Smooth muscle cell (in vitro differentiated cells): Measurements from ENCODE around the gene CATSPERE. TPM values are rescaled to one million over a fixed set of nuclear protein-coding genes. Genes with fewer than 3 reads are reported as not detected.
"Not testable (repeated sequence)": the region's sequence is repeated elsewhere in the genome, so short reads cannot be mapped to it uniquely, and the experiment has no call there.

ENCODE experiments used
- DNase-seq: peaks from one replicate; lab custom pipeline; 2025; ENCODE audit not compliant: unreplicated experiment; lab: John Stamatoyannopoulos, UW
- H2AFZ ChIP-seq: fragments of 200-600 bp; sonication (generic); 2 replicates; pipeline ENCODE4 v1.6.0; 2016; ENCODE audit warnings: antibody characterized with exemption, low read depth, mild to moderate bottlenecking
- H3F3A ChIP-seq: fragments of 200-600 bp; sonication (generic); 2 replicates; pipeline ENCODE4 v1.6.0; 2017; ENCODE audit warnings: antibody characterized with exemption, low read depth
- H3K27ac ChIP-seq: fragments of 200-600 bp; sonication (generic); 2 replicates; pipeline ENCODE4 v1.5.1; 2016; ENCODE audit warnings: low read depth, mild to moderate bottlenecking
- H3K27me3 ChIP-seq: fragments of 200-600 bp; sonication (generic); 2 replicates; pipeline ENCODE4 v1.6.1; 2016; ENCODE audit warnings: low read depth, mild to moderate bottlenecking
- H3K36me3 ChIP-seq: fragments of 200-600 bp; sonication (generic); 2 replicates; pipeline ENCODE4 v1.5.1; 2016; ENCODE audit warnings: low read depth
- H3K4me1 ChIP-seq: fragments of 200-600 bp; sonication (generic); 2 replicates; pipeline ENCODE4 v1.5.1; 2016; ENCODE audit warnings: low read depth
- H3K4me2 ChIP-seq: fragments of 200-600 bp; sonication (generic); 2 replicates; pipeline ENCODE4 v1.6.0; 2016; ENCODE audit warnings: mild to moderate bottlenecking
- H3K4me3 ChIP-seq: fragments of 200-600 bp; sonication (generic); 2 replicates; pipeline ENCODE4 v1.5.1; 2016; ENCODE audit warnings: mild to moderate bottlenecking
- H3K79me2 ChIP-seq: fragments of 200-600 bp; sonication (generic); 2 replicates; pipeline ENCODE4 v1.6.0; 2016; ENCODE audit warnings: low read depth, mild to moderate bottlenecking
- H3K9ac ChIP-seq: fragments of 200-600 bp; sonication (generic); 2 replicates; pipeline ENCODE4 v1.6.0; 2016; ENCODE audit warnings: low read depth
- H3K9me3 ChIP-seq: fragments of 200-600 bp; sonication (generic); replicated peaks from 2 replicates; pipeline ENCODE4 v1.5.1; 2016; ENCODE audit warnings: low read depth
- H4K20me1 ChIP-seq: fragments of 200-600 bp; sonication (generic); 2 replicates; pipeline ENCODE4 v1.6.0; 2016; ENCODE audit warnings: low read depth
- WGBS: methylation state at CpG from one replicate; pipeline ENCODE4 v1.1.7; 2016; ENCODE audit warnings: low lambda C conversion rate; 5-methylcytosine and 5-hydroxymethylcytosine counted together
- polyA plus RNA-seq: library from polyadenylated mRNA; unstranded; fragments of >200 nt; fragmentation: Nextera tagmentation; extraction: Ambion mirVana; gene quantifications from 2 replicates; pipeline ENCODE4 v1.2.1, GENCODE V29; 2016
- total RNA-seq: library from RNA; depleted of rRNA; stranded (reverse); fragments of >200 nt; gene quantifications from 2 replicates; pipeline ENCODE4 v1.2.3, GENCODE V29; 2014
- TF ChIP-seq, protein P1 (sequence below): fragments of 200-600 bp; sonication (generic); IDR thresholded peaks from 2 replicates; pipeline ENCODE4 v1.5.1; 2017; ENCODE audit warnings: borderline replicate concordance, mild to moderate bottlenecking, antibody characterized with exemption; ENCODE audit not compliant: insufficient read depth, poor library complexity, severe bottlenecking

The CATSPERE gene
- total and polyA plus RNA-seq, 2 experiments from 2014 or later = 0.11 to 0.63 TPM

DNA sequence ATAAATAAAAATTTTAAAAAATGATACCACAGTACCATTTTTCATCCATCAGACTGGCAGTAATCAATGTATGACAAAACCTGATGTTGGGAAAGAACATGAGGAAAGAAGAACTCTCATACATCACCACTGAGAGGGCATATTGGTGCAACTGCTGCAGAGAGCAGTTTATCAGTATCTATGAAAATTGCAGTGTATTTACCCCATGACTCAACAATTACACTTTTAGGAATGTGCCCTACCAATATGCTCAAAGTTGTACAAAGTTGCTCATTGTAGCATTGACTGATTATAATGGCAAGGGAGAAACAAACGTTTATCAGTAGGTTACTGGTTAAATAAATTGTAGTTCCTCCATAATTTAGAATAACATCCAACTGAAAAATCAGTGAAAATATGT is 36.7 kb downstream of the CATSPERE start:
- no peaks in the 10 kb centered on the region for H3K27me3 ChIP-seq
- no peak overlapping the region for H3K4me2 ChIP-seq
- no peaks in the 10 kb centered on the region for H3K4me1 ChIP-seq
- H3K79me2 ChIP-seq = no peaks in the 10 kb centered on the region
- WGBS = 92% methylated on average over 1 of the region's 1 CpG
- H3K9ac ChIP-seq = no peak overlapping the region
- TF ChIP-seq, protein P1, sequence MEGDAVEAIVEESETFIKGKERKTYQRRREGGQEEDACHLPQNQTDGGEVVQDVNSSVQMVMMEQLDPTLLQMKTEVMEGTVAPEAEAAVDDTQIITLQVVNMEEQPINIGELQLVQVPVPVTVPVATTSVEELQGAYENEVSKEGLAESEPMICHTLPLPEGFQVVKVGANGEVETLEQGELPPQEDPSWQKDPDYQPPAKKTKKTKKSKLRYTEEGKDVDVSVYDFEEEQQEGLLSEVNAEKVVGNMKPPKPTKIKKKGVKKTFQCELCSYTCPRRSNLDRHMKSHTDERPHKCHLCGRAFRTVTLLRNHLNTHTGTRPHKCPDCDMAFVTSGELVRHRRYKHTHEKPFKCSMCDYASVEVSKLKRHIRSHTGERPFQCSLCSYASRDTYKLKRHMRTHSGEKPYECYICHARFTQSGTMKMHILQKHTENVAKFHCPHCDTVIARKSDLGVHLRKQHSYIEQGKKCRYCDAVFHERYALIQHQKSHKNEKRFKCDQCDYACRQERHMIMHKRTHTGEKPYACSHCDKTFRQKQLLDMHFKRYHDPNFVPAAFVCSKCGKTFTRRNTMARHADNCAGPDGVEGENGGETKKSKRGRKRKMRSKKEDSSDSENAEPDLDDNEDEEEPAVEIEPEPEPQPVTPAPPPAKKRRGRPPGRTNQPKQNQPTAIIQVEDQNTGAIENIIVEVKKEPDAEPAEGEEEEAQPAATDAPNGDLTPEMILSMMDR = no peak
- no peaks in the 10 kb centered on the region for H4K20me1 ChIP-seq
- no peaks in the 10 kb centered on the region for H3K36me3 ChIP-seq
- no peak overlapping the region for H2AFZ ChIP-seq
- H3K27ac ChIP-seq = no peak overlapping the region
- H3K4me3 ChIP-seq = no peak overlapping the region
- no peak for DNase-seq
- peaks cover 4% of the 10 kb centered on the region for H3K9me3 ChIP-seq
- H3F3A ChIP-seq = no peaks in the 10 kb centered on the region

DNA sequence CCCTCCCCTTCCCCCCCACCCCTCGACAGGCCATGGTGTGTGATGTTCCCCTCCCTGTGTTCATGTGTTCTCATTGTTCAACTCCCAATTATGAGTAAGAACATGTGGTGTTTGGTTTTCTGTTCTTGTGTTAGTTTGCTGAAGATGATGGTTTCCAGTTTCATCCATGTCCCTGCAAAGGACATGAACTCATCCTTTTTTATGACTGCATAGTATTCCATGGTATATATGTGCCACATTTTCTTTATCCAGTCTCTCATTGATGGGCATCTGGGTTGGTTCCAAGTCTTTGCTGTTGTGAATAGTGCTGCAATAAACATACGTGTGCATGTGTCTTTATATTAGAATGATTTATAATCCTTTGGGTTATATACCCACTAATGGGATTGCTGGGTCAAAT is 38.4 kb downstream of the CATSPERE start:
- H3K9me3 ChIP-seq, DNase-seq, H3K79me2 ChIP-seq, H3K36me3 ChIP-seq, H3K9ac ChIP-seq, H3K27me3 ChIP-seq, H2AFZ ChIP-seq, H3K4me1 ChIP-seq, H3K27ac ChIP-seq, H3K4me2 ChIP-seq, H4K20me1 ChIP-seq, H3F3A ChIP-seq, H3K4me3 ChIP-seq: not testable (repeated sequence)
- WGBS = 91% methylated on average over 2 of the region's 2 CpGs

DNA sequence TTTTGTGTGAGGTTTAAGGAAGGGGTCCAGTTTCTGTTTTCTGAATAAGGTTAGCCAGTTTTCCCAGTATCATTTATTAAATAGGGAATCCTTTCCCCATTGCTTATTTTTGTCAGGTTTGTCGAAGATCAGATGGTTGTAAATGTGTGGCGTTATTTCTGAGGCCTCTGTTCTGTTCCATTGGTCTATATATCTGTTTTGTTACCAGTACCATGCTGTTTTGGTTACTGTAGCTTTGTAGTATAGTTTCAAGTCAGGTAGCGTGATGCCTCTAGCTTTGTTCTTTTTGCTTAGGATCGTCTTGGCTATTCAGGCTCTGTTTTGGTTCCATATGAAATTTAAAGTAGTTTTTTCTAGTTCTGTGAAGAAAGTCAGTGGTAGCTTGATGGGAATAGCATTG is 39.4 kb downstream of the CATSPERE start:
- not testable (repeated sequence) for H3K79me2 ChIP-seq, H3K27ac ChIP-seq, H3F3A ChIP-seq, H3K9me3 ChIP-seq, H3K4me2 ChIP-seq, H3K4me1 ChIP-seq, H3K36me3 ChIP-seq, H3K4me3 ChIP-seq, DNase-seq, H4K20me1 ChIP-seq, H2AFZ ChIP-seq, H3K9ac ChIP-seq, H3K27me3 ChIP-seq
- WGBS = 88% methylated on average over 4 of the region's 4 CpGs

DNA sequence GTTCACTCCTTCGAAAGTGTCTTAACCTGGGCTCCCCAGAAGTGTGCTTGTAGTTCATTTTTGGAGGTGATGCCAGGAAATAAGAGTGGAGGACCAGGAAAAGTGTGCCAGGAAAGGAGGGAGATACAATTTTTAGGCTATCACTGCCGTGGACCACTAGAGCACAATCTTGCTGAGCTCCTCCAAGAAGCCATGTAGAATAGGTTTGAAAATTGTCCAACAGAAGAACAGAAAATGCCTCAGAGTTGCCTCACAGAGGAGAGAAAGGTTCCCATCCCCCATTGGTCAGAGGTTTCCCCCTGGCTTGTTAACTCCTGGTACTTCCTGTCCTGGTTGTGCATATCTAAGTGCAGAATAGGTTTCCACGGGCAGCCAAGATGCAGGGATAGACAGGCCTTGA is 41.6 kb downstream of the CATSPERE start:
- H3K27ac ChIP-seq = no peak overlapping the region
- H3K79me2 ChIP-seq = no peaks in the 10 kb centered on the region
- H3K4me1 ChIP-seq = no peaks in the 10 kb centered on the region
- peaks cover 4% of the 10 kb centered on the region for H3K9me3 ChIP-seq
- no peak overlapping the region for H3K9ac ChIP-seq
- H3K27me3 ChIP-seq = no peaks in the 10 kb centered on the region
- TF ChIP-seq, protein P1 = no peak
- peaks cover 4% of the 10 kb centered on the region for H3K36me3 ChIP-seq
- no peaks in the 10 kb centered on the region for H4K20me1 ChIP-seq
- whole genome bisulfite sequencing = 79% methylated on average over 3 of the region's 3 CpGs
- H3F3A ChIP-seq = no peaks in the 10 kb centered on the region
- no peak overlapping the region for H3K4me2 ChIP-seq
- H3K4me3 ChIP-seq = no peak overlapping the region
- no peak for DNase-seq
- H2AFZ ChIP-seq = no peak overlapping the region

DNA sequence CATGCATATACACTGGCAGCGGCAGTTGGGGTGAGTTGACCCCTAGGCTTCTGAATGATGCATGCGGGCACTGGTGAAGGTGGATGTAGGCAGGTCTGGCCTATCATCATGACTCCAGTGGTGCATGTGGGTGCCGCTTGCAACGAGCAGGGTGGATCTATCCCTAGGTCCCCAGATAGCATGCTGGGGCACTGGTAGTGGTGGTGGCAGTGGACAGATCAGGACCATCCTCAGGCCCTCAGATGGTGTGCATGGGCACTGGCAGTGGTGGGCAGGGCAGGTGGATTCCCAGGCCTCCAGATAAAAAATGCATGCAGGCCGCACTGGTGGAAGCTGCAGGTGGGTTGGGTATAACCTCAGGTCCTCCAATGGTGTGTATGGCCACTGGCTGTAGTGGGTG is 52.4 kb downstream of the CATSPERE start:
- 87% methylated on average over 5 of the region's 5 CpGs for WGBS
- TF ChIP-seq, protein P1 = no peak
- no peaks in the 10 kb centered on the region for H4K20me1 ChIP-seq
- no peaks in the 10 kb centered on the region for H3K36me3 ChIP-seq
- H3K9ac ChIP-seq = no peak overlapping the region
- no peak for DNase-seq
- no peak overlapping the region for H3K4me2 ChIP-seq
- no peak overlapping the region for H2AFZ ChIP-seq
- H3F3A ChIP-seq = no peaks in the 10 kb centered on the region
- H3K79me2 ChIP-seq = no peaks in the 10 kb centered on the region
- no peak overlapping the region for H3K27ac ChIP-seq
- H3K4me1 ChIP-seq = no peaks in the 10 kb centered on the region
- H3K9me3 ChIP-seq = peaks cover 13% of the 10 kb centered on the region
- no peaks in the 10 kb centered on the region for H3K27me3 ChIP-seq
- no peak overlapping the region for H3K4me3 ChIP-seq
